Upper lobe of left lung (tissue), 6 donors: ENCODE data around the gene DYNC1I2. TPM values are rescaled to one million over a fixed set of nuclear protein-coding genes. Genes with fewer than 3 reads are reported as not detected.

Source experiments
- ATAC-seq, 2 donors: fragments of 200-7000 bp; cut with Tn5 transposase; one replicate each; pipeline ENCODE4 v1.9.1; 2022; ENCODE audit warnings: mild to moderate bottlenecking in 2 of 2, moderate library complexity in 2 of 2; ENCODE audit not compliant: low FRiP score in 2 of 2
- DNase-seq, 2 donors: peaks; one replicate each; pipeline ENCODE4 v3.0.0-alpha.2; 2019 to 2020
- H3K27ac ChIP-seq, 4 donors: fragments of 200-600 bp; sonication (generic); one replicate each; pipeline ENCODE4 v1.5.1; 2016 to 2019
- H3K27me3 ChIP-seq, 4 donors: fragments of 200-600 bp; sonication (generic); one replicate each; pipeline ENCODE4 v1.5.1; 2017 to 2019
- H3K36me3 ChIP-seq, 4 donors: fragments of 200-600 bp; sonication (generic); one replicate each; pipeline ENCODE4 v1.5.1; 2016 to 2019
- H3K4me1 ChIP-seq, 4 donors: fragments of 200-600 bp; sonication (generic); one replicate each; pipeline ENCODE4 v1.5.1; 2018 to 2019
- H3K4me3 ChIP-seq, 4 donors: fragments of 200-600 bp; sonication (generic); one replicate each; pipeline ENCODE4 v1.5.1; 2017 to 2019; ENCODE audit warnings: mild to moderate bottlenecking in 2 of 4, moderate library complexity in 1 of 4
- H3K9me3 ChIP-seq, 4 donors: fragments of 200-600 bp; sonication (generic); one replicate each; pipeline ENCODE4 v1.5.1; 2018 to 2019
- CTCF ChIP-seq, 6 experiments: fragments of 450-650 bp in 4 of 6; fragments of 200-600 bp in 2 of 6; sonication (generic) in 2 of 6; IDR thresholded peaks; one replicate each; pipeline ENCODE4 v1.5.1; 2016 to 2019; ENCODE audit warnings: antibody characterized with exemption in 6 of 6
- EP300 ChIP-seq, 4 donors: sonication (generic); formaldehyde crosslinking; IDR thresholded peaks; one replicate each; pipeline ENCODE4 v1.5.1; 2017; ENCODE audit warnings: antibody characterized with exemption in 4 of 4, control low read depth in 2 of 4
- POLR2A ChIP-seq, 4 donors: fragments of 450-650 bp; IDR thresholded peaks; one replicate each; pipeline ENCODE4 v1.5.1; 2016 to 2017; ENCODE audit warnings: antibody characterized with exemption in 4 of 4, mild to moderate bottlenecking in 2 of 4
- POLR2AphosphoS5 ChIP-seq, 2 donors: sonication (generic); formaldehyde crosslinking; IDR thresholded peaks; one replicate each; pipeline ENCODE4 v1.5.1; 2017; ENCODE audit warnings: antibody characterized with exemption in 2 of 2
- WGBS, 2 donors: methylation state at CpG; one replicate each; pipeline ENCODE4 v1.1.5; 2017 to 2018; 5-methylcytosine and 5-hydroxymethylcytosine counted together
- total RNA-seq, 6 donors: library from RNA; depleted of rRNA in 4 of 6; stranded (reverse); fragments of >200 nt in 4 of 6; gene quantifications; one replicate each; pipeline versions ENCODE4 v1.1.0 to v1.2.1, GENCODE V29; 2016 to 2021
- donor health status: DM: no; HTN: no; CAD: no; lungs with moderate emphysema.
- donor health status: DM: no; HTN: yes; CAD: no; lungs with severe emphysema.

DYNC1I2 gene
- total RNA-seq, 6 donors from 2014 or later, result 66.1 to 91.6 (median 78.7) TPM

GRCh38 chr2:171787333-171788072, 100.2 kb downstream of the DYNC1I2 start:
- Histone ChIP-seq H3K4me3 (no peak overlapping the region), H3K36me3 (peaks cover 0 to 67% (median 15%) of the 10 kb centered on the region in 4 donors), H3K27me3 (no peaks in the 10 kb centered on the region), H3K9me3 (no peaks in the 10 kb centered on the region), H3K27ac (no peak overlapping the region), H3K4me1 (no peaks in the 10 kb centered on the region)
- ATAC-seq, result no peak
- TF ChIP-seq EP300 (IDR thresholded peaks at IDR 0.05), result no peak
- no peak for TF ChIP-seq POLR2A (IDR thresholded peaks at IDR 0.05)
- no peak for TF ChIP-seq CTCF (IDR thresholded peaks at IDR 0.05)
- no peak for TF ChIP-seq POLR2AphosphoS5 (IDR thresholded peaks at IDR 0.05)
- DNase-seq, result peak in 1 of 2 donors; percentile 42
- 68 to 81% methylated on average over 7 to 11 of the region's 11 CpGs for WGBS, 2 donors

GRCh38 chr2:171788316-171788993, 101.2 kb downstream of the DYNC1I2 start:
- H3K27me3 ChIP-seq, result no peaks in the 10 kb centered on the region
- no peak overlapping the region for H3K4me3 ChIP-seq
- no peak overlapping the region for H3K27ac ChIP-seq
- no peaks in the 10 kb centered on the region for H3K4me1 ChIP-seq
- WGBS, 2 donors, result 63 to 69% methylated on average over 7 of the region's 7 CpGs
- peaks cover 3 to 76% (median 16%) of the 10 kb centered on the region in 4 donors for H3K36me3 ChIP-seq
- no peaks in the 10 kb centered on the region for H3K9me3 ChIP-seq
- no peak for TF ChIP-seq EP300 (IDR thresholded peaks at IDR 0.05)
- no peak for TF ChIP-seq POLR2AphosphoS5 (IDR thresholded peaks at IDR 0.05)
- no peak for TF ChIP-seq CTCF (IDR thresholded peaks at IDR 0.05)
- no peak for TF ChIP-seq POLR2A (IDR thresholded peaks at IDR 0.05)
- ATAC-seq, result no peak
- DNase-seq, result no peak

GRCh38 chr2:171789956-171790355, 102.7 kb downstream of the DYNC1I2 start:
- Histone ChIP-seq H3K36me3 (peaks cover 3 to 65% (median 12%) of the 10 kb centered on the region in 4 donors), H3K27me3 (no peaks in the 10 kb centered on the region), H3K9me3 (no peaks in the 10 kb centered on the region), H3K4me3 (no peak overlapping the region), H3K27ac (no peak overlapping the region), H3K4me1 (no peaks in the 10 kb centered on the region)
- ATAC-seq (no peak), DNase-seq (no peak)
- no peak for TF ChIP-seq CTCF (IDR thresholded peaks at IDR 0.05)
- TF ChIP-seq EP300 (IDR thresholded peaks at IDR 0.05), result no peak
- TF ChIP-seq POLR2AphosphoS5 (IDR thresholded peaks at IDR 0.05), result no peak
- no peak for TF ChIP-seq POLR2A (IDR thresholded peaks at IDR 0.05)
- 77 to 87% methylated on average over 2 to 6 of the region's 6 CpGs for WGBS, 2 donors

- Histone ChIP-seq H3K27ac (no peak overlapping the region), H3K36me3 (peaks cover 3 to 55% (median 10%) of the 10 kb centered on the region in 4 donors), H3K4me3 (no peak overlapping the region), H3K27me3 (no peaks in the 10 kb centered on the region), H3K9me3 (no peaks in the 10 kb centered on the region), H3K4me1 (no peaks in the 10 kb centered on the region)
- TF ChIP-seq CTCF (IDR thresholded peaks at IDR 0.05), result no peak
- 76 to 78% methylated on average over 4 of the region's 4 CpGs for WGBS, 2 donors
- no peak for ATAC-seq
- DNase-seq, result no peak
These were observed 104.1 kb downstream of the DYNC1I2 start for GRCh38 chr2:171791361-171791760.
